DND-41 (cell line): ENCODE results near the gene DUSP8.

Experiments used
- CTCF ChIP-seq: IDR thresholded peaks from 2 replicates; pipeline ENCODE4 v1.5.1; 2012; ENCODE audit warnings: borderline replicate concordance, low read length, moderate library complexity, mild to moderate bottlenecking; ENCODE audit not compliant: poor library complexity, severe bottlenecking; ENCODE audit errors: extremely low read depth
- EZH2 ChIP-seq: IDR thresholded peaks from 3 replicates; pipeline ENCODE4 v1.6.1; 2012; ENCODE audit warnings: borderline replicate concordance, low read depth, mild to moderate bottlenecking, moderate library complexity, low read length, inconsistent platforms; ENCODE audit not compliant: severe bottlenecking

- TF ChIP-seq EZH2 (no peak), CTCF (no peak)
These were observed 35.8 kb downstream of the DUSP8 start for GRCh38 chr11:1536065-1536843.
